Measurements from ENCODE around the gene TADA2B. TPM values are rescaled to one million over a fixed set of nuclear protein-coding genes. Genes with fewer than 3 reads are reported as not detected.

TADA2B gene
- total and polyA plus RNA-seq, 2 donors (not counting 1 experiment from before 2014, with no cell fraction given): 13.6 to 38.5 TPM

DNA sequence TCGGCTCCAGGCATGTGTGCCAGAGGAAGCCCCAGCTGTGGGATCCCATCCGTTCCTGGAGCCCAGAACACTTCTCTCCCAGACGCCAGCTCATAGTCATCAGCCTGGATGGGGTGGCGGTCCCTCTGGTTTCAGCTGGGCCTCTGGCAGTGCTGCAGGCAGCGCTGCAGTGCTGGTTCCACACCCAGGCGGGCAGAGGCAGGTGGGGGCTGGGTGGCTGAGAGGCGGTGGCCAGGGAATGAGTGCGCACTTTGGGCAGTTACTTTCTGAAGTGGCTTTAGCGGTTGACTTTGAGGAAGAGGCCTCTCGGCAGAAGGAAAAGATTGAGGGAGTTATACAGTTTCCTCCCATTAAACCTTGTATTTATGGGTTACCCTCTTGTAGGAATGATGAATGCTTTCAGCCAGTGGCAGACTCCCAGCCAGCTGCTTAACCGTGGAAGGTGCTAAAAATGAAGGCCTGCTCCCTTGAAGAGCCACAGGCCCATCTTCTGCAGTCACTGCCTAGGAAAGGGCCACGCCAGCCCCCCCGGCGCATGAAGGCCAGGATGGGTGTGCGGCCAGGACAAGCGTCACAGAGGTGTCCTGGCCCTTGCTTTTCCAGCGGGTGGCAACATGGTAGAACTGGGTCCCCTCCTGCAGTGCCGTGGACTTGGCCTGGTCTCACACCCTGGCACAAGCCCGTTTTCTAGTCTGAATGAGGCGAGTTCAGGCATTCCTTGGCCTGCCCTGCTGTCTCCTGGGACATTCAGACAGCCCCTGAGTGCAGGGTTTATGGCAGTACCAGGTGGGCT lies 9.9 kb downstream of the TADA2B start:
- no peak overlapping the region for H3K4me3 Mint-ChIP-seq
- ATAC-seq (ENCODE audit: low read depth) (no peak), DNase-seq (no peak)
- TF ChIP-seq, protein P1, sequence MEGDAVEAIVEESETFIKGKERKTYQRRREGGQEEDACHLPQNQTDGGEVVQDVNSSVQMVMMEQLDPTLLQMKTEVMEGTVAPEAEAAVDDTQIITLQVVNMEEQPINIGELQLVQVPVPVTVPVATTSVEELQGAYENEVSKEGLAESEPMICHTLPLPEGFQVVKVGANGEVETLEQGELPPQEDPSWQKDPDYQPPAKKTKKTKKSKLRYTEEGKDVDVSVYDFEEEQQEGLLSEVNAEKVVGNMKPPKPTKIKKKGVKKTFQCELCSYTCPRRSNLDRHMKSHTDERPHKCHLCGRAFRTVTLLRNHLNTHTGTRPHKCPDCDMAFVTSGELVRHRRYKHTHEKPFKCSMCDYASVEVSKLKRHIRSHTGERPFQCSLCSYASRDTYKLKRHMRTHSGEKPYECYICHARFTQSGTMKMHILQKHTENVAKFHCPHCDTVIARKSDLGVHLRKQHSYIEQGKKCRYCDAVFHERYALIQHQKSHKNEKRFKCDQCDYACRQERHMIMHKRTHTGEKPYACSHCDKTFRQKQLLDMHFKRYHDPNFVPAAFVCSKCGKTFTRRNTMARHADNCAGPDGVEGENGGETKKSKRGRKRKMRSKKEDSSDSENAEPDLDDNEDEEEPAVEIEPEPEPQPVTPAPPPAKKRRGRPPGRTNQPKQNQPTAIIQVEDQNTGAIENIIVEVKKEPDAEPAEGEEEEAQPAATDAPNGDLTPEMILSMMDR (IDR thresholded peaks at IDR 0.05): no peak
- no peak for TF ChIP-seq EZH2 (IDR thresholded peaks at IDR 0.05; ENCODE audit: borderline replicate concordance, insufficient read depth, low read depth, low read length, poor library complexity, severe bottlenecking)
- Histone ChIP-seq H3K27me3 (replicated peaks in 1 of 4; ENCODE audit: control extremely low read depth in 1 of 4, control insufficient read depth in 3 of 4, insufficient read depth in 4 of 4, low read length in 3 of 4) (no peaks in the 10 kb centered on the region), H3K79me2 (ENCODE audit: control insufficient read depth, insufficient read depth, low read length) (peaks cover 81% of the 10 kb centered on the region), H3K36me3 (replicated peaks in 1 of 2; ENCODE audit: control extremely low read depth in 1 of 2, control insufficient read depth in 1 of 2, extremely low read depth in 1 of 2, insufficient read depth in 2 of 2, low read length in 1 of 2) (peaks cover 1 to 56% of the 10 kb centered on the region in 2 experiments), H3K9me3 (ENCODE audit: control extremely low read depth in 1 of 3, control insufficient read depth in 2 of 3, insufficient read depth in 1 of 3, low read length in 2 of 3) (no peaks in the 10 kb centered on the region), H3K4me2 (replicated peaks; ENCODE audit: low read depth, low read length, poor library complexity, severe bottlenecking) (peak overlapping the region; percentile 14), H3K27ac (ENCODE audit: low read length in 2 of 2) (peak overlapping the region in 1 of 2 donors; percentile 31), H3K4me1 (ENCODE audit: control insufficient read depth in 2 of 2, insufficient read depth in 2 of 2, low read length in 2 of 2) (peaks cover 0 to 7% of the 10 kb centered on the region in 2 donors), H4K20me1 (ENCODE audit: control insufficient read depth, insufficient read depth, low read length, poor library complexity, severe bottlenecking) (peaks cover 86% of the 10 kb centered on the region), H3K9ac (ENCODE audit: low read length) (no peak overlapping the region), H3K4me3 (ENCODE audit: control extremely low read depth in 1 of 5, extremely low read depth in 1 of 5, insufficient read depth in 1 of 5, low read depth in 2 of 5, low read length in 4 of 5) (no peak overlapping the region), H2AFZ (ENCODE audit: insufficient read depth, low read depth, low read length, poor library complexity, severe bottlenecking) (no peak overlapping the region)
- 72% methylated on average over 15 of the region's 20 CpGs for WGBS (ENCODE audit: insufficient coverage)
- no peaks in the 10 kb centered on the region for H3K27me3 Mint-ChIP-seq
- H3K27ac Mint-ChIP-seq: no peak overlapping the region
- ChIA-PET CTCF (interaction anchor here (1.1 kb wide), 1 partner anchor 10 kb away, joined by 3 read pairs; no protein-coding TSS in a partner anchor), POLR2A (no interaction called here)
- intact Hi-C loops (cut with micrococcal nuclease): no loop called here
- no peaks in the 10 kb centered on the region for H3K9me3 Mint-ChIP-seq (ENCODE audit: insufficient read depth)
- peaks cover 21% of the 10 kb centered on the region for H3K4me1 Mint-ChIP-seq

All from B cell (primary cell).